ENCODE data around the gene SHISA5. TPM values are rescaled to one million over a fixed set of nuclear protein-coding genes. Genes with fewer than 3 reads are reported as not detected.

The SHISA5 gene
- total RNA-seq, 1 experiment from 2014 or later = 174 TPM

DNA sequence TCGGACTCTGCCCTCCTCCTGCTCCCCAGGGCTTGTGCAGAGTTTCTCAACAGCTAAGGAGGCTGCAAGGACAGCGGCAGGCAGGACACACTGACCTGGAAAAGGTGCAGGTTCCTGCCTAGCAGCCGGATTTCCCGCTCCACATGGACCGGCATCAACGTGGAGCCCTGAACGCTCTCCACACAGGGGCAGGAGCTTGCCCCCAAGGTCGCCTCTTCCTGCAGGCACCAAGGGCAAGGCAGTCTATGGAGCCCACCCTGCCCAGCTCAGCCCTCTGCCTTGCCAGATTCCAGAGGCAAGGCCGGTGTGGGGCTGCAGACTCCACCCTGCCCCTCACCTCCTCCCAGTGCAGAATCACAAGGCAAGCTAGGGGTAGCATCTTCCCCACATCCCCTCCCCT, 84.8 kb downstream of the SHISA5 start:
- no peaks in the 10 kb centered on the region for H3K4me1 ChIP-seq (ENCODE audit: insufficient read depth, low read length)
- WGBS (ENCODE audit: extremely low coverage, insufficient read length, low lambda C conversion rate) = no CpG with 5 or more reads among the region's 9 CpGs
- peaks cover 41 to 81% (median 77%) of the 10 kb centered on the region in 3 experiments for H3K36me3 Mint-ChIP-seq (ENCODE audit: insufficient read depth in 1 of 3, low read depth in 3 of 3)
- H4K20me1 ChIP-seq (ENCODE audit: control insufficient read depth, insufficient read depth, insufficient read length) = no peaks in the 10 kb centered on the region
- H2AK5ac ChIP-seq (ENCODE audit: insufficient read length, low read length) = no peak overlapping the region
- H3K14ac ChIP-seq (ENCODE audit: insufficient read depth, low read length) = no peak overlapping the region
- no peak overlapping the region for H2AFZ ChIP-seq (ENCODE audit: low read length)
- no peaks in the 10 kb centered on the region for H3K23me2 ChIP-seq (ENCODE audit: insufficient read length, low read depth, low read length, poor library complexity, severe bottlenecking)
- H3K18ac ChIP-seq (ENCODE audit: insufficient read length, low read depth, low read length) = no peak overlapping the region
- no peak overlapping the region for H4K91ac ChIP-seq (ENCODE audit: insufficient read length, low read depth, low read length)
- no peak overlapping the region for H2BK12ac ChIP-seq (ENCODE audit: insufficient read length, low read depth, low read length)
- H3K9me3 ChIP-seq (ENCODE audit: control insufficient read depth, low read depth, low read length) = no peaks in the 10 kb centered on the region
- no peak overlapping the region for H2BK120ac ChIP-seq (ENCODE audit: low read depth, low read length, poor library complexity, severe bottlenecking)
- no peak overlapping the region for H3K27ac ChIP-seq (ENCODE audit: insufficient read length, low read depth, low read length)
- no peaks in the 10 kb centered on the region for H3K79me1 ChIP-seq (ENCODE audit: insufficient read depth, low read depth, low read length, poor library complexity, severe bottlenecking)
- TF ChIP-seq, protein P1, sequence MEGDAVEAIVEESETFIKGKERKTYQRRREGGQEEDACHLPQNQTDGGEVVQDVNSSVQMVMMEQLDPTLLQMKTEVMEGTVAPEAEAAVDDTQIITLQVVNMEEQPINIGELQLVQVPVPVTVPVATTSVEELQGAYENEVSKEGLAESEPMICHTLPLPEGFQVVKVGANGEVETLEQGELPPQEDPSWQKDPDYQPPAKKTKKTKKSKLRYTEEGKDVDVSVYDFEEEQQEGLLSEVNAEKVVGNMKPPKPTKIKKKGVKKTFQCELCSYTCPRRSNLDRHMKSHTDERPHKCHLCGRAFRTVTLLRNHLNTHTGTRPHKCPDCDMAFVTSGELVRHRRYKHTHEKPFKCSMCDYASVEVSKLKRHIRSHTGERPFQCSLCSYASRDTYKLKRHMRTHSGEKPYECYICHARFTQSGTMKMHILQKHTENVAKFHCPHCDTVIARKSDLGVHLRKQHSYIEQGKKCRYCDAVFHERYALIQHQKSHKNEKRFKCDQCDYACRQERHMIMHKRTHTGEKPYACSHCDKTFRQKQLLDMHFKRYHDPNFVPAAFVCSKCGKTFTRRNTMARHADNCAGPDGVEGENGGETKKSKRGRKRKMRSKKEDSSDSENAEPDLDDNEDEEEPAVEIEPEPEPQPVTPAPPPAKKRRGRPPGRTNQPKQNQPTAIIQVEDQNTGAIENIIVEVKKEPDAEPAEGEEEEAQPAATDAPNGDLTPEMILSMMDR (conservative IDR thresholded peaks at IDR 0.05) = no peak
- H3K56ac ChIP-seq (ENCODE audit: insufficient read length, low read depth, low read length) = no peak overlapping the region
- no peak overlapping the region for H3K23ac ChIP-seq (ENCODE audit: insufficient read length, low read depth, low read length)
- no peaks in the 10 kb centered on the region; the same call in 1 of the 2 replicates for H3K79me2 ChIP-seq (ENCODE audit: insufficient read depth, low read length)
- no peak overlapping the region for H3K27ac Mint-ChIP-seq
- H3K27me3 ChIP-seq (ENCODE audit: insufficient read depth, low read length) = no peaks in the 10 kb centered on the region
- no peak overlapping the region for H2BK20ac ChIP-seq (ENCODE audit: low read depth, low read length, poor library complexity, severe bottlenecking)
- H3K4me2 ChIP-seq (ENCODE audit: insufficient read depth, insufficient read length, low read length) = no peak overlapping the region
- no peak overlapping the region for H4K8ac ChIP-seq (replicated peaks; ENCODE audit: insufficient read length, low read depth, low read length)
- H2BK5ac ChIP-seq (ENCODE audit: insufficient read length, low read length) = no peak overlapping the region
- H2BK15ac ChIP-seq (ENCODE audit: low read depth, low read length) = no peak overlapping the region
- H3K9me3 Mint-ChIP-seq = no peaks in the 10 kb centered on the region
- no peaks in the 10 kb centered on the region for H3K27me3 Mint-ChIP-seq (ENCODE audit: low read depth)
- no peak overlapping the region for H3K4ac ChIP-seq (ENCODE audit: low read depth, low read length)
- no peak overlapping the region for H4K5ac ChIP-seq (ENCODE audit: insufficient read length, low read depth, low read length)
- no peak for DNase-seq
- H3T11ph ChIP-seq (ENCODE audit: low read length) = no peak overlapping the region
- no peak overlapping the region for H3K4me3 Mint-ChIP-seq
- H3K9ac ChIP-seq (ENCODE audit: extremely low read depth, insufficient read length, low read length) = no peak overlapping the region
- H3K4me1 Mint-ChIP-seq = no peaks in the 10 kb centered on the region

Measured in H9 (cell line).